Fibroblast of skin of left biceps (primary cell): Measurements from ENCODE around the gene COL21A1.
A peak's percentile ranks its signal among the peaks of the same experiment; 100 is the strongest.
"Not testable (repeated sequence)": the region's sequence is repeated elsewhere in the genome, so short reads cannot be mapped to it uniquely, and the experiment has no call there.

Source experiments
- DNase-seq, 2 experiments: peaks; one replicate each; pipeline ENCODE4 v3.0.0-alpha.2; 2013; ENCODE audit warnings: low read depth in 2 of 2

COL21A1 gene

DNA sequence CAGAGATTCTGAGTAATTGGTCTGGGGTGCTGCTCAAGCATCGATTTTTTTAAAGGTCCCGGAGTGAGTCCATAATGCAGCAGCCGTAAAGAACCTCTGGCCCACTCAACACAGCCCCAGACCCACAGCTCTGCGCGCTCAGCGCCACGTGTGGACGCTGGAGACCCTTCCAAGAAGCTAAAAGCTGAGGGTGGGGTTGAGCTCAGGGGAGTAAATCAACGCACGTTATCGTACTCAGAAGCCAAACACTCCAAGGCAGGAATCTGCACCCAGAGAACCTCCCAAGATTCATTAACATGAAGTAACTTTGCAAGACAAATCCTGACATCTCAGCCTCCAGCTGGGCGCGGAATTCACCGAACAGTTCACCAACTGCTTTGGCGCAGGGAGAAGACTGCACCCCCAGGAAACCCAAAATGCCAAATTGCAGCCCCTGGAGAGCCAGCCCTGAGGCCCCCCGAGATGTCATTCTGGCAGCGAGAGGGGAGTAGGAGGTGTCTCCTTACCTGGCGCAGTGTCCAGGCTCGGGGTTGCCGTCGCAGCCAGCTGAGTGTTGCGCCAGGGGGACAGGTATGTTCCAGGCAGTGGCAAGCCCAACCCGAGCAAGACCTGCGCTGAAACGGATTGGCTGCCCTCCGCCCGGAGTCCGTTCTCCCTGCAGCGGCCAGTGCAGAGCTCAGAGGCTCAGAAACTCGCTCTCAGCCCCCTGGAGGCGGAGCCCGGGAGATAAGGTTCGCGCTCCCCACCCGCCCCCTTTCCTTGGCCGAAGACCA lies at the start of gene COL21A1:
Gene COL21A1 (minus strand): TSS at position 700 of the 773 bp plus-strand sequence. CDS start 64,962 bp downstream, outside the sequence.
- no peak for DNase-seq

DNA sequence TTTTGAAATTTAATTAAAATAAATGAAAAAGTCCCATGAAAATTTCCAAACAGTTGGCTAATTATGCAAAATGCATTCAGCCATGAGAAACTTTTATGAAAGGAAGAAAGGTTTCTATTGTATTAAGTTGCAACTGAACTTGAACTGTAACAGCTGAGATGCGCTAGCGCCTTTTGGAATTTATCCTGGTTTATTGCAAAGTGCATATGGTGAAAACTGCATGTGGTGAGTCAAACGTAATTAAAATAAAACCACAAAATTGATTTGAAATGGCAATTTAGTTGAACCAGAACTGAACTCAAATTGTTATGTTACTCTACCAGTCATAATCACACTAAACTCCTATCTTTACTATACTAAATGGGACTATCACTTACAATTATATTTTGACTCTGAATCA lies 46.4 kb upstream of the COL21A1 start:
- no peak for DNase-seq

DNA sequence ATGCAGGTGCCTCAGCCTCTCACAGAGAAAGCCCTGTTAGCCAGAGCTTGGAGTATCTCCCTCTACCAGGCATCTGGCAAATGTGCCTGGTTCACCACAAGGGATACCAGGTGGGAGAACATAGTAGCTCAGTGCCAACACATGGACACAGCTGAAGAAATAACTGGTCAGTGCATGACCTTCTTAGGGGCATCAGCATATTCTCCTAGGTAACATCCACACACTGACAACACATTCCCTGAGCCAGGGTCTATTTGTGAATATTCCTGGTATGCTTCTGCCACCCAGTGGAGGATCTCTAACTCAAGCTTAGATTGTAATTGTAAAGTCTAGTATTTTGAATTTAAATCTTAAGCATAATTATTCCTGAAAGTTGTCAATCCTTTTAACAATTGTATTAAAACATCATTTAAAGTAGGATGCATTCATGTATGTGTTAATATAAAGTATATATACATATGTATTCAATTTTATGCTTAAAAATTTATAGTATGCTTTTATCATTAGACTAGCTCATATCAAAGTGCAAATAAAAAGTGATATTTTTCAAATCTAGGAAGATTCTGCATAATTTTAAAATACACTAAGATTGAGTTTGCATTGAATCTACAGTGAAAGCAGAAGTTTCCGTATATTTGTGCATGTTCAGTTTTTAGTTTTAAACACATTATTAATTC lies 45.3 kb upstream of the COL21A1 start:
- no peak for DNase-seq

DNA sequence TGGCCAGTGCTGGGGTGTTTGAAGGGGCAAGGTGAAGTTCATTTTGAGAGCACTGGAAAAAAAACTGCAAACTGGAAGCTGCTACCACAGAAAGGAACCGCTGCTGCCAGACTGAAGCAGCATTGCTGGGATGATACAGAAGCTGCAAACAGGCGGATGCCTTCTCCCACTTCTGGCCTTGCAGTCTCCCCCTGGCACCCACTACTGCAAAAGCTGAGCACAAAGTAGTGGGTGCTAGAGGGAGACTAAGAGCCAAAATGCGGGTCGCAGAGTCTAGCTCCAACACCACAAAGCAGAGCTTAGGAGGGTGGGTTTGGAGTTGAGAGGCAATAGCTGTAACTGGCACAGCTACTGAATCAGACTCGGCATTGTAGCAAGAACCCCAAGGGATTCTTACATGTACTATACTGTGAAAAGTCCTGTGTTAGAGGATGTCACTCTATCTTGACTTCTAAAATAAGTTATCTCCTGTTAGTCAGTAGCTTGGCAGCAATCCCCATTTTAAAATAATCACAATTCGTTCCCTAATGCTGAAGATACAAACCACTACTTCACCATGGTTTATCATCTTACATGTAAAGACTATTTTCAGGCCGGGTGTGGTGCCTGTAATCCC lies 44.0 kb upstream of the COL21A1 start:
- no peak for DNase-seq

DNA sequence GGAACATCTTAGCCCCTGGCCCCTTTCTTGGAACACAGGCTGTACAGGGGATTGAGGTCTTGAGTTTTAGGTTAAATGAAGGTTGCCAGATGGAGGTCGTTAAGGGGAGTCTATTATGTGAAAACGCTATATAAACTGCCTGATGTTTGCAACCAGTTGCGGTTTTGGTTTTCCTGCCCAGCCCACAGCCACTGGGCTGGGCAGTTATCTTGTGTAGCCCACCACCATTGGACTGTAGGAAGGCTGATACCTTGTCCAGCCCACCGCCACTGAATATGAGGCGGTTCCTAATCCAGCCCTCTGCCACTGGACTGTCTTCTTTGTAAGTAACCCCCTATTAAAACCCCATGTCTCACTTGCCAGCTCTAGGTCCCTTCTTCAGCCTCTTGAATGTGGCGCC lies 42.3 kb upstream of the COL21A1 start:
- DNase-seq, result no peak

DNA sequence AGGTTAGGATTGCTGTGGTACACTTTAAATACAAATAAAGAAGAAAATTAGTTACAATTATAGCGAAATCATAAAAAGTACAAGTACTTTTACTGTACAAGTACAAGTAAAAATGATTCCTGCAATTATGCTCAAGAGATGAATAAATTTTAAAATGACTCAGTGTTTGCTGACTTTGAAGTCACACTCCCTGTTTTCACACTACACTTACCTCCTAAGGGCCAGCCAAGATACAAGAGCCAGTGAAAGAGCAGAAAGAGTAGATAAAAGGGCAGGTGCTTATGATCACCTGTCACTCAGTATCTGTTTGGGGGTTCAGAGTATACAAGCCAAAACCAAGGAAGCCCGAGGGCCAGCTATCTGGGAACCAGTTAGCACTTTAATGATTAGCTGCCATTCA lies 41.0 kb upstream of the COL21A1 start:
- DNase-seq, result no peak

DNA sequence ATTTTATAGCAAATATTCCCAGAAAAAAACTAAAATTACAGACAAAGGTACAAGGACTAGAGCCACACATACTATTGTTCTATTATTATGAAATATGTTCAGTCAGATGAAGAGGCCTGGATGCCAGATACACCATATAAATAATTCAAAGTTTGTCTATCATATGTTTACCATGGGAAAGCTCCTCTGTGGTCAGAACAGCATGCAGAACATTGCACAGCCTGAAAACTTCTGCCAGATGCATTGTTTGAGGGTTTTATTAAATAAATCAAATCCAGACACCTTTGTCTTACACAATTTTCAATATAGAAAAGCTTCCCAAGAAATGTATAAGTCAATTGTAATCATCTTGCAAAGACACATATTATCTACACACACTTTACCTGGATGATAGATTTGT lies 35.0 kb upstream of the COL21A1 start:
- peak; percentile 41 to 47 for DNase-seq

DNA sequence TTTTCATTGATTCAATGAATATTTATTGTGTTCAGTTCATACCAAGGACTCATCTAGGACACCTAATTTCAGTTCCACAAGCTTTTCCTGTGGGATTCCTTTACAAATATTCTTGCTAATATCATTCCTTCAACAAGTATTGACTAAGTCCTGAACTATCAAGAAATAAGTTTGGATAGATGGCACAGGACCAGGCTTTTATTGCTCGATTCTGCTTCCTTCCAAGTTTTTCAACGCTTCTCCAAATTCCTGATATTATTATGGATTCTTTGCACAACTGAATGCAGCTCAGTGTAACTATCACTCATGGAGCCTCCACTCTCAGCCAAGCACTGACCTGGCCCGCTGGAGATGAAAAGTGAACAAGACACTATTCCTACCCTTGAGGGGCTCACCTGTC lies 32.7 kb upstream of the COL21A1 start:
- DNase-seq, result no peak

DNA sequence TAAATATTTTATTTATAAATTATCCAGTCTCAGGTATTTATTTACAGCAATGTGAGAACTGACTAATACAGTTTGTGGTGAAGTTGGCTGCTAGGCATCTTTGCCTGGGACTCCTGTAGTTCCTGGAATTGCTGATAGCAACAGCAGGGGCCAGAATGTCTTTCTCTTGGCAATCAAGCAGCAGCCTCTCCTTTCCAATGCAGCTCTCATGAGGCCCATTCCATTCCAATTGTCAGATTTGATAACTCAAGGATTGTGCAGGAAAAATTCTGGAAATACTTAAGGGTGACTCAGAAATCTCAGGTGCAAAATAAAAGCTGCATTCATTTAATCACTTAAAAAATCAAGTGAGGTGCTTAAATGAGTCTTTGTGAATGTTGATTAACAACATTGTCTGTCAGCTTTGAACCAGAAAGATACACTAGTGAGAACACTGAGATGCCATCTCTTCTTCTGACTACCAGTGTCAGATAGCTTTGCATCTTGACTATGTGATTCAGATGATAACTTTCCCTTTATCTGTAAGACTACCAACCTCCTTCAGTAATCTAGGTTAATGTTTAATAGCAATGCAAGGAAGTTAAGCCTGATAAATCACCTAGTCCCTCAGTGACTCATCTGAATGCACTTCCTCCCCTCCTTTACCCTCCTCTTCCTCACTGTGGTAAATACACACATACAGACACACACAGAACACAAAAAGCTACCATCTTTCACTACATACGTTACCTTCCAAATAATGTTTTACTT lies 32.1 kb upstream of the COL21A1 start:
- DNase-seq, result peak; percentile 27 to 37

DNA sequence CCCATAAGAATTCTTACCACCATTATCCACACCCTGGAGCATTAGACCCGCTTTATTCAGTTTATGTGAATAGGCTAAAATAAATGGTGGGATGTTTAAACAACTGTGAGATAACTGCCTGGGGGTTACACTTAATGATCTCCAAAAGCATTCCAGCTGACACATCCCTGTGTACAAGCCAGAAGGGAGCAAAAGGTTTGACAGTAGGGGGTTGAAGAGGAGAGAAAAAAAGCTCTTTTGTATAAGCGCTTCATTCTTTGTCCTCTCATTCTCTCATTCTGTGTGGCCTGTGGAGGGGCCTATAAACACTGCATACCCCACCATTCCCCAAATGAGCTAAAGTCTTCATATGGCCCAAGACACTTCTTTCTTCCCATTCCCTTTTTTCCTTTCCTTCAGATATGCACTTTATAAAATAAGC lies 30.8 kb upstream of the COL21A1 start:
- no peak for DNase-seq

DNA sequence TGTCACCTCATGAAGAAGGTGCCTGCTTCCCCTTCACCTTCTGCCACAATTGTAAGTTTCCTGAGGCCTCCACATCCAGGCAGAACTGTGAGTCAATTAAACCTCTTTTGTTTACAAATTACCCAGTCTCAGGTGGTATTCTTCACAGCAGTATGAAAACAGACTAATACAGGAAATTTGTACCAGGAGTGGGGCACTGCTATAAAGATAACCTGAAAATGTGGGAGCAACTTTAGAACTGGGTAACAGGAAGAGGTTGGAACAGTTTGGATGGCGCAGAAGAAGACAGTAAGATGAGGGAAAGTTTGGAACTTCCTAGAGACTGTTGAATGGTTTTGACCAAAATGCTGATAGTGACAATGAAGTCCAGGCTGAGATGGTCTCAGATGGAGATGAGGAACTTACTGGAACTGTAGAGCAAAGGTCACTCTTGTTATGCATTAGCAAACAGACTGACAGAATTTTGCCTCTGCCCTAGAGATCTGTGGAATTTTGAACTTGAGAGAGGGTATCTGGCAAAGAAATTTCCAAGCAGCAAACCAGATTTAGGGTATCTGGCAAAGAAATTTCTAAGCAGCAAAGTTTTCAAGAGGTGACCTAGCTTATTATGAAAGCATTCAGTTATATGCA lies 23.5 kb upstream of the COL21A1 start:
- DNase-seq, result no peak

DNA sequence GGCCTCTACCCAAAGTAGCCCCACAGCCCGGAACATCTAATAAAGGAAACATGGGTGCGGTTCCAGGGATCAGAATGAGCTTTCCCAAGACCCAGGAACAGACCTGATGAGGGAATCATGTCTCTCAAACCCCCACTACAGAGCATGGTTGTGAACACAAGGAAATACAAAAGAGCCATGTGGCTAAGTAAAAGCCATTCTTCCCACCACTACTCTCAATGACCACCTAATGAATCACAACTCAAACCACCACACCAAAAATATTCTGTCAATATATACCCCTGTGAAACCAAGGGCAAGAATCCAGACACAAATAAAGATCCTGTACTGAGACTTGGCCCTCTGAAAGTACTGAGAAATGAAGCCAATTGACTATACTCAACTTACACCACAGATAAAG lies 20.9 kb upstream of the COL21A1 start:
- no peak for DNase-seq

DNA sequence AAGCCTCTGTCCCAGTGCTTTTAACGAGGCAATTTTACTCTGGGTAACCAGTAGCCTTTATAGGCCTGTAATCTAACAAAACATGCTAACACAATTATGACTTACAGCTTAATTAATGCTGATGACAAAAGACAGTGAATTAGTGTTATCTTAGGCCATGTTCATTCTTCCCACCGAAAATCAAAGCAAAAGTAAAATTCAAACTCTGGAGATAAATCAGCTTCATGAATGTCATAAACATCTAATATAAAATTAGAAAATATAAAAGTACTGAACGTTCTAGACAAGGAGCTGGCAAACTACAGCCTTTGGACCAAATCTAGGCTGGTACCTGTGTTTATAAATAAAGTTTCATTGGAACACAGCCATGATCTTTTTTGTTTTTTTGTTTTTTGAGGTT lies 18.6 kb upstream of the COL21A1 start:
- DNase-seq, result no peak

DNA sequence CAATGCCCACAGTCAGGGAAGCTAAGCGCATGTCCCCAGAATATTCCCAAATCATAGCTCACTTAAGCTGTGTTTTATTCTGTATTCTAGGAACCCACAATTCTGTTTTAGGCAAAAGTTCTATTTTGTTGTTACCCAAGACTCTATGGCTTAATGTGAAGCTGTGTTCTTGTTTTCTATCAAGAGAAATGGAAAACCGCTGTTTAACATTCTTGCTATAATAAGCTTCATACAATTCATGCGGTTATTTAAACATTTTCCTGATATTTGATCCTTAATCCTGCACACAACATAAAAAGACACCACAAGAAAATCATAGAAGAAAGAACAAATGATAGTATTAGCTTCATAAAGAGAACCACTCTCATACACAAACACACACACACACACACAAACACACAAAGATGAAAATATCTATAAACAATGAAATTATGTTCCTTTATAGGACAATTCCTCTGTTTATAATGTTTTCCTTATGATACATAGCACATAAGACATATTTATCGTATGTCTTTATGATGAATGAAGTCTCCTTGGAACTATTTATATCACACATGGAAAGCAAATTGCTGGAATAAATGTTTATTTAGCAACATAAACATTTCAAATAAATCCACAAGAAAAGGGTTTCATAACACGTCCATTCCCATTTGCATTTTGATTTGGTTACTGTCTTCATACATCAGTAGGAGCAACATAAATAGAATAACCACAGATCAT lies 16.4 kb upstream of the COL21A1 start:
- no peak for DNase-seq

DNA sequence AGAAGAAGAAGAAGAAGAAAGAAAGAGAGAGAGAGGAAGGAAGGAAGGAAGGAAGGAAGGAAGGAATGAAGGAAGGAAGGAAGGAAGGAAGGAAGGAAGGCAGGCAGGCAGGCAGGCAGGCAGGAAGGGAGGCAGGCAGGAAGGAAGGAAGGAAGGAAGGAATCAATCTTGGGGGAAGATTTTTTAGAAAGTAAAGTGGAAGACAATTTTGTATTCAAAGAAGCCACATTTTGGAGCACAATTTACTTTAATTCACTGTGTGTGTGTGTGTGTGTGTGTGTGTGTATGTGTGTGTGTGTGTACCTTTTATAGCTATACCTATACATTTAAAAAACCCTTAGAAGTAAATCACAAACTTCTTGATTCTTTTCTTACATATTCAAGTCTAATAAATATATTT lies 13.2 kb upstream of the COL21A1 start:
- DNase-seq, result not testable (repeated sequence)

DNA sequence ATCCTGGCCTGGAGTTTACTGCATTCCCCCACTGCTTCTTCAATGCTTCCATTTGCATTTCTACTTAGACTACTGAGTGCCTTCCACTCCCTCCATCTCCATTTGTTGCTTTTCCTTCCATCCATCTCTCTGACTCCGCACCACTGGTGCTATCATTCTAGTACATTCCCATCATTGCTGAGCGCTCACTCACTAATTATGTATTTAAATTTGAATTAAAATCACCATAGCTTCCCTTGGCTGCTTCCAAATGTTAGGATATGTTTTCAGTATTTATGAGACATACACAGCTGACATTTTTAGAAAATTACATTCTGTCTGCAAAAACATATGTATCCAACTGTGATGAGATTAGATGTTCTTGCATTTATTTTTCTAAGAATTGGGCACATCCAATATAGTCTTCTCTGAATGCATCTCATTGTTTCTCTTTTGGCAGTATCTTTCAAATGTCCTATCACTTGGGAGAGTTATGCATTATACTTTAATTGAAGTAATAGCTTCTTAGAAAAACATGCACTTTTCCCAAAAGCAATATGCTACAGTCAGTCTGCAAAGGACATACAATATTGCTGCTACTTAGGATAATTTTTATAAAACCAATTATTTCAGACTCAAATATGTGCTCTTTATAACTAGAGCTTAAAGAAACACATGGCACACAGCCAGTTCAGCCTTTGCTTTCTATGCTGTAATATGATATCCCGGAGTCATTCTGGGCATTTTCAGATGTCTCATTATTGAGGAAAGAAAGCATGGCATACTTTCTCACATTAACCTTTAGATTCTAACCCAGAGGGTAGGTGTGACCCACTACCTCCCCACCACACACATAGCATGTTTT lies 12.1 kb upstream of the COL21A1 start:
- DNase-seq, result peak in 1 of 2 experiments; percentile 35

DNA sequence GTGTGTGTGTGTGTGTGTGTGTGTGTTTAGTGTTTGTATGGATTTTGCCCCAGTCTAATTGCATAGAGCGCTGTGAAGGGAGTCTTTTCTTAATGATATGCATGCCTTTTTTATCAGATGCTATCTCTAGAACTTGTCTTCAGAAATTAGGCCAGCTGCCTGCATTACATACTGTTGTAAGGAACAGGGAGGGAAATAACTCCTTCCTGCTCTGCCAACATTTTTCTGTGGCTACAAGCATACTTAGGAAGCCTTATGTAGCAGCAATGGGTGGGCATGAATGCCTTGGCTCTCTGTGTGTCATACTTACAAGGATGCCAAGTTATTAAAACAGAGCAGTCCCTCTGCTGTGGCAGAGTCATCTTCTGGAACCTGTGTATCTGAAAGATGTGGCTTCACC lies 8.0 kb upstream of the COL21A1 start:
- DNase-seq, result no peak

DNA sequence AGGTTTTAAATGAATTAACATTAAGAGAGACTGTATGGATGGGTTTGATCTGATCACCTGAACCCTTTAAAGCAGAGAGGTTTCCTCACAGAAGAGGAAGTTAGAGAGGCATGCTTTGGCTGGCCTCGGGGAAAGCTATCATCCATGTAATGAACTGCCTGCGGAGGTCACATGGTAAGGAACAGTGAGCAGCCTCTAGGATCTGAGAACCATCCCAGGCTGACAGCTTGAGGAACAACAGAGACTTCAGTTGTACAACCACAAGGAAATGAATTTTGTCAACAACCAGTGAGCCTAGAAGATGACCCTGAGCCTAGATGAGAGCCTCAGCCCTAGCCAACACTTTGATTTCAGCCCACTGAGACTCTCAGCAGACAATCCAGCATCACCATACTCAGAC lies 2.9 kb upstream of the COL21A1 start:
- DNase-seq, result no peak

DNA sequence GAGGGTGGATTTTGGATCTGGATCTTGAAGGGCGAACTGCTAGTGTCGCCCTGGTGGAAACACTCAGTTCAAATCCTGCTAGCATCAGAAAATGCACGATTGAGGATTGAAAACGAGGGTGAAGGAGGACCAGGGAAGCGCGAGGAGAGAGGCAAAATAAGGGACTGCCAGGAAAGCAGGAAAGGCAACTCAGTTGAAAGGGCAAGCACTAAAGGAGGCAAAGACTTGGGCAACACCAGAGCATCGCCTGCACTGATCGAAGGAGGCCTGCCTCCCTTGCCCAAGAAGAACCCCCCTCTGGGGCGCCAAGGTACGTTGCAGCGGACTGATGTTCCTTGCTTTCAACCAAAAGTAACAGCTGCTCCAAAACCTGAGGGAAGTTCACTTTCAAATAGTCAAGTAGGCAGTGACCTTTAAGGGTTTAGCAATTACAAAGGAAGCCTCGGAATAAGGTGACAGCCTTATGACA lies 308 bp upstream of the COL21A1 start:
- no peak for DNase-seq

DNA sequence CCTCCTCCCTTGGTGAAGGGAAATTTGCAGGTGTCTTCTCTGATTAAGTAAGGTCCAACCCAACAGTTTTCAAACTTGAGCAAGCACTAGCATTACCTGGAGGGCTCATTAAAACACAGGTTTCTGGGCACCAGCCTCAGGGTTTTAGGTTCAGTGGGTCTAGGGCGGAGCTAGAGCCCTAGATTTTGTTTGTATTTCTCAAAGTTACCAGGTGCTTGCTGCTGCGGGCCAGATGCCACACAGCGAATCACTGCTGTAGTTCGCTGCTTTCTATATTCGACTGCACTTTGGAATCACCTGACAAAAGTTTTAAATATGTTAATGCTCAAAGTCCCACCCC lies 869 bp downstream of the COL21A1 start:
- DNase-seq, result no peak
